Left ventricle myocardium inferior (tissue), 1 donor: Measurements from ENCODE around the gene TPT1. TPM values are rescaled to one million over a fixed set of nuclear protein-coding genes. Genes with fewer than 3 reads are reported as not detected.

Experiments
- DNase-seq: peaks from one replicate; pipeline ENCODE4 v3.0.0-alpha.2; 2020
- H3K27ac ChIP-seq: fragments of 200-600 bp; replicated peaks from 2 replicates; pipeline ENCODE4 v1.8.0; 2021
- H3K27me3 ChIP-seq: fragments of 200-600 bp; 2 replicates; pipeline ENCODE4 v1.8.0; 2021; ENCODE audit warnings: low read depth
- H3K36me3 ChIP-seq: fragments of 200-600 bp; 2 replicates; pipeline ENCODE4 v1.8.0; 2021
- H3K4me1 ChIP-seq: fragments of 200-600 bp; 2 replicates; pipeline ENCODE4 v1.8.0; 2021
- H3K4me3 ChIP-seq: fragments of 200-600 bp; 2 replicates; pipeline ENCODE4 v1.8.0; 2021; ENCODE audit warnings: mild to moderate bottlenecking, moderate library complexity
- H3K9me3 ChIP-seq: fragments of 200-600 bp; replicated peaks from 2 replicates; pipeline ENCODE4 v1.8.0; 2021
- intact Hi-C: fragments of 100-400 bp; cut with micrococcal nuclease; formaldehyde crosslinking; loops from one replicate; pipeline ENCODE4 v1.11.0; 2022
- total RNA-seq: library from RNA; stranded (reverse); fragmentation: NEBNext Ultra II Directional; extraction: Animal tissue kit (Norgen Biotek cat#: 25700); gene quantifications from one replicate; pipeline ENCODE4 v1.2.1, GENCODE V29; 2021
- TF ChIP-seq, protein P1 (sequence below): fragments of 200-600 bp; IDR thresholded peaks from 2 replicates; pipeline ENCODE4 v1.8.0; 2021; ENCODE audit warnings: antibody characterized with exemption, mild to moderate bottlenecking, borderline replicate concordance
- donor health status: DM: no; HTN: yes; CAD: no; lungs with severe emphysema.

The TPT1 gene
- total RNA-seq, 1 donor from 2014 or later: 4,332 TPM

DNA sequence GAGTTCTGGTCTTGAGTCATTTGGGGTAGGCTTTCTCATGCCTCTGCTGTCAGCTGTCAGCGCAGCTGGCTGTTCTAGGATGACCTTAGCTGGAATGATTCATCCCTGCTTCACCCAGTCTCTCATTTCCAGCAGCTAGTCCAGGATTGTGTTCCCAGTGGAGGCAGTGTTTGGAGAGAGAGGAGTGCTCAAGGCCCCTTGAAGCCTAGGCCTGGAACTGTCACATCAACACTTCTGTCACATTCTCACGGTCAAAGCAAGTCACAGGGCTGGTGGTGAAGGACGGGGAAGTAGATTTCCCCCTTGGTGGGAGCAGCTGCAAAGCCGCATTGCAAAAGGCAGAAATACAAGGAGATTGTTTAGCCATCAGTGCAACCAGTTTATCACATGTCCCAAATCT lies 15.2 kb downstream of the TPT1 start:
- intact Hi-C loops: no loop called here
- TF ChIP-seq, protein P1, sequence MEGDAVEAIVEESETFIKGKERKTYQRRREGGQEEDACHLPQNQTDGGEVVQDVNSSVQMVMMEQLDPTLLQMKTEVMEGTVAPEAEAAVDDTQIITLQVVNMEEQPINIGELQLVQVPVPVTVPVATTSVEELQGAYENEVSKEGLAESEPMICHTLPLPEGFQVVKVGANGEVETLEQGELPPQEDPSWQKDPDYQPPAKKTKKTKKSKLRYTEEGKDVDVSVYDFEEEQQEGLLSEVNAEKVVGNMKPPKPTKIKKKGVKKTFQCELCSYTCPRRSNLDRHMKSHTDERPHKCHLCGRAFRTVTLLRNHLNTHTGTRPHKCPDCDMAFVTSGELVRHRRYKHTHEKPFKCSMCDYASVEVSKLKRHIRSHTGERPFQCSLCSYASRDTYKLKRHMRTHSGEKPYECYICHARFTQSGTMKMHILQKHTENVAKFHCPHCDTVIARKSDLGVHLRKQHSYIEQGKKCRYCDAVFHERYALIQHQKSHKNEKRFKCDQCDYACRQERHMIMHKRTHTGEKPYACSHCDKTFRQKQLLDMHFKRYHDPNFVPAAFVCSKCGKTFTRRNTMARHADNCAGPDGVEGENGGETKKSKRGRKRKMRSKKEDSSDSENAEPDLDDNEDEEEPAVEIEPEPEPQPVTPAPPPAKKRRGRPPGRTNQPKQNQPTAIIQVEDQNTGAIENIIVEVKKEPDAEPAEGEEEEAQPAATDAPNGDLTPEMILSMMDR: no peak
- peak overlapping the region; percentile 85 for H3K27ac ChIP-seq
- H3K9me3 ChIP-seq: no peaks in the 10 kb centered on the region
- H3K36me3 ChIP-seq: no peaks in the 10 kb centered on the region
- no peaks in the 10 kb centered on the region for H3K27me3 ChIP-seq
- DNase-seq: peak; percentile 65
- H3K4me3 ChIP-seq: no peak overlapping the region
- H3K4me1 ChIP-seq: peaks cover 62% of the 10 kb centered on the region

DNA sequence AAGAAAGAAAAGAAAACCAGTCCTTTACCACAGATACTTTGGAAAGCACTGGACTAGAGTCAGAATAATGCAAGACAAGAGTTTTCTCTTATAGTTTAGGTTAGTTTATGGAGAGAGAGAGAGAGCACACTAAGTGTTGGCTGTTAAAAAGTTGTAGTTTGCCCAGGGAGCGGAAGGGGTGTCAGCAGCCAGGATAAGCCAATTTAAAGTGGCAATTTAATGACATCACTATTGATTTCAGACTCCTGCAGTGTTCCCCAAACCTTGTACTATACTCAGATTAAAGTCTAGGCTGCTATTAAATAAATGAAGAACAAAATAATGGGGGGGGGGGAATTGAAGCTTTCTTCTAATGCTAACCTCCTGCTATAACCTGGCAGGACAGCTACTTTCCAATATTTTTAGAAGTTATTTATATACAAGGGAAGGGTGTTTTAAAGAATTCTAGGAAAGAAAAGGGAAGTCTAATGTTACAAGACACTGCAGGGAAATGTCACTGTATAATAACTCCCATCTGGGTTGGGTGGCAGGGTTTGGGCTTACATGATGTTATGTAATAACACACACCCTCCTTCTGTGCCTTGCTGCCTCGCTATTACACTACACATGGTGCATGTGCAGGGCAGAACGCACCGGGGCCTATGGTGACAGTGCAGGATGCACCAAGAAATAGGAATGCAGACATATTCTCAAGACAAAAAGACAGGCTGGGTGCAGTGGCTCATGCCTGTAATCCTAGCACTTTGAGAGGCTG lies 19.9 kb downstream of the TPT1 start:
- H3K27ac ChIP-seq: no peak overlapping the region
- intact Hi-C loops: no loop called here
- H3K4me3 ChIP-seq: no peak overlapping the region
- no peaks in the 10 kb centered on the region for H3K27me3 ChIP-seq
- H3K36me3 ChIP-seq: no peaks in the 10 kb centered on the region
- H3K4me1 ChIP-seq: peaks cover 21% of the 10 kb centered on the region
- DNase-seq: no peak
- H3K9me3 ChIP-seq: no peaks in the 10 kb centered on the region
- TF ChIP-seq, protein P1: no peak

DNA sequence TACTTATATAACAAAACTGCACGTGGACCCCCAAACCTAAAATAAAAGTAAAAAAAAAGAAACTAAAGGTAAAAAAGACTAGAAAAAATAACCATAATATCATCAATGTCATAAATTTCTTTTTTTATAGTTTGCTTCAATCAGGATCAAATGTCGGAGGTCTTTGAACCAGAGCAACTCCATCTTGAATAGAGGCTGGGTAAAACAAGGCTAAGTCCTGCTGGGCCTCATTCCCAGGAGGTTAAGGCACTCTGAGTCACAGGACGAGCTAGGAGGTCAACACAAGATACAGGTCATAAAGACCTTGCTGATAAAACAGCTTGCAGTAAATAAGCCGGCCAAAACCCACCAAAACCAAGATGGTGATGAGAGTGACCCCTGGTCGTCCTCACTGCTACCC lies 24.0 kb downstream of the TPT1 start:
- no peak for DNase-seq
- Histone ChIP-seq H3K27me3 (no peaks in the 10 kb centered on the region), H3K27ac (no peak overlapping the region), H3K4me3 (no peak overlapping the region), H3K4me1 (peaks cover 8% of the 10 kb centered on the region), H3K9me3 (no peaks in the 10 kb centered on the region), H3K36me3 (no peaks in the 10 kb centered on the region)
- TF ChIP-seq, protein P1: no peak
- intact Hi-C loops: no loop called here

DNA sequence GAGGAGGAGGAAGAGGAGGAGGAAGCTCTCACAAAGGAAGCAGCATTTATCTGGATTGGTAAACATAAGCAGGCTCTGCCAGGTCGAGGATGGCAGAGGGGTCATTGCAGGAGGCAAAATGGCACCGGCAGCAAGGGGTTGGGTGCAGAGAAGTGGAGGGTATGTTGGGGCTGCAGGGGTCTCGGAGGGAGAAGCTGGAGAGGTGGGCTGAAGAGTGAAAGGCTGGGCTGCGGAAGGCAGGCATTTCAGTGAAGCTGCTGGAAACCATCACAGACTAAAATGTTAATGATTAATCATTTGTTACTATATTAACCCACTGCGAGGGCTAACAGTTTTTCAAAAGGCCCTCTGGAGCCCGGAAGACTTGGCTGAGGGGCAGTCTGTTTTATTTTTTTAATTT lies 24.6 kb downstream of the TPT1 start:
- no peaks in the 10 kb centered on the region for H3K36me3 ChIP-seq
- no peaks in the 10 kb centered on the region for H3K9me3 ChIP-seq
- no peak for DNase-seq
- intact Hi-C loops: no loop called here
- TF ChIP-seq, protein P1: no peak
- H3K27ac ChIP-seq: no peak overlapping the region
- no peaks in the 10 kb centered on the region for H3K27me3 ChIP-seq
- peaks cover 14% of the 10 kb centered on the region for H3K4me1 ChIP-seq
- H3K4me3 ChIP-seq: no peak overlapping the region

DNA sequence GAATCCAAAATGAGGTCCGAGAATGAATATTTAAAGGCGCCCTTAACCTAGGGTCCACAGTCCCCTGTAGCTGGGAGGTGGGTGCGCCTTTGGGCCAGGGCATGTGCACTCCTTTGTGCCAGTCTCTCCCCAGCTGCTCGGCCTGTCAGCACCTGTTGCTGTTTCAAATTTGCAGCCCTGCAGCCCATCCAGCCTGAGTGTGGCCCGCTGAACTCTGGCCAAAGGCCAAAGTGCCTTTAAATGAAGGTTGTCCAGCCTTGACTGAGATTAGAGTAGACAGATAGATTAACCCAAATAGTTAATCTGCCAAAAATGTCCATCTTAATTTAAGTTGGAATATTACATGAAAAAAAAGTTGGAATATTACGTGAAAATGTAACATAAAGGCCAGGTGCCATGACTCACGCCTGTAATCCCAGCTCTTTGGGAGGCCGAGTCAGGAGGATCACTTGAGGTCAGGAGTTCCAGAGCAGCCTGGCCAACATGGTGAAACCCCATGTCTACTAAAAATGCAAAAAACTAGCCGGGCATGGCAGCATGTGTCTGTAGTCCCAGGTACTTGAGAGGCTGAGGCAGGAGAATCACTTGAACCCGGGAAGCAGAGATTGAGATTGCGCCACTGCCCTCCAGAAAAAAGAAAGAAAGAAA lies 25.3 kb downstream of the TPT1 start:
- intact Hi-C loops: no loop called here

More for the DNA sequence above, 25.3 kb downstream of the TPT1 start:
- H3K4me1 ChIP-seq: peaks cover 21% of the 10 kb centered on the region
- TF ChIP-seq, protein P1: no peak
- peak; percentile 43 for DNase-seq
- H3K9me3 ChIP-seq: no peaks in the 10 kb centered on the region
- no peaks in the 10 kb centered on the region for H3K27me3 ChIP-seq
- H3K36me3 ChIP-seq: no peaks in the 10 kb centered on the region
- H3K4me3 ChIP-seq: no peak overlapping the region
- H3K27ac ChIP-seq: no peak overlapping the region
